SK-N-SH (cell line): ENCODE measurements around the gene INSC.

ENCODE experiments used
- MAX ChIP-seq: IDR thresholded peaks from 2 replicates; pipeline ENCODE4 v1.4.0; 2012; ENCODE audit warnings: low read depth
- TF ChIP-seq, protein P1 (sequence below): fragments of 200-600 bp; sonication (generic); IDR thresholded peaks from 2 replicates; pipeline ENCODE4 v1.6.1; 2017; ENCODE audit warnings: antibody characterized with exemption, mild to moderate bottlenecking, moderate library complexity

DNA sequence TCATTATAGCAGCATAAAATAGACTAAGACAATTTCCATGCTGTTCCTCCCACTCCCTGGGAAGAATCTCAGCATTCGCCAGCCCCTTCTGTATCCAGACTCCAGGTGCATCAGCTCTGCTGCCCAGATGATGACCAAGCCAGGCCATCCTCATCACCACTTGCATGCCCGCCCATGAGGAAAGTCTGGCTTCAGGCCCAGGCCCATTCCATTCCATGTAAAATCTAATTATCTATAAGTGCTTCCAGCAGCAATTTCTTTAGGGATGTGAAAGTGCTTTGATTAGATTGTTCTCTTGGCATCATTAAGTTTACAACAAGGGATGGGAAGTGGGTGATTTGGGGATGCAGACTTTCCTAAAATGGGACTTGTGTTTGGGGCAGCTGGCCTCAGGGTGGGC is 100.3 kb downstream of the INSC start:
- TF ChIP-seq, protein P1, sequence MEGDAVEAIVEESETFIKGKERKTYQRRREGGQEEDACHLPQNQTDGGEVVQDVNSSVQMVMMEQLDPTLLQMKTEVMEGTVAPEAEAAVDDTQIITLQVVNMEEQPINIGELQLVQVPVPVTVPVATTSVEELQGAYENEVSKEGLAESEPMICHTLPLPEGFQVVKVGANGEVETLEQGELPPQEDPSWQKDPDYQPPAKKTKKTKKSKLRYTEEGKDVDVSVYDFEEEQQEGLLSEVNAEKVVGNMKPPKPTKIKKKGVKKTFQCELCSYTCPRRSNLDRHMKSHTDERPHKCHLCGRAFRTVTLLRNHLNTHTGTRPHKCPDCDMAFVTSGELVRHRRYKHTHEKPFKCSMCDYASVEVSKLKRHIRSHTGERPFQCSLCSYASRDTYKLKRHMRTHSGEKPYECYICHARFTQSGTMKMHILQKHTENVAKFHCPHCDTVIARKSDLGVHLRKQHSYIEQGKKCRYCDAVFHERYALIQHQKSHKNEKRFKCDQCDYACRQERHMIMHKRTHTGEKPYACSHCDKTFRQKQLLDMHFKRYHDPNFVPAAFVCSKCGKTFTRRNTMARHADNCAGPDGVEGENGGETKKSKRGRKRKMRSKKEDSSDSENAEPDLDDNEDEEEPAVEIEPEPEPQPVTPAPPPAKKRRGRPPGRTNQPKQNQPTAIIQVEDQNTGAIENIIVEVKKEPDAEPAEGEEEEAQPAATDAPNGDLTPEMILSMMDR = no peak
- TF ChIP-seq MAX = no peak
